ENCODE data around the gene CACNA1D.

Gene CACNA1D

DNA sequence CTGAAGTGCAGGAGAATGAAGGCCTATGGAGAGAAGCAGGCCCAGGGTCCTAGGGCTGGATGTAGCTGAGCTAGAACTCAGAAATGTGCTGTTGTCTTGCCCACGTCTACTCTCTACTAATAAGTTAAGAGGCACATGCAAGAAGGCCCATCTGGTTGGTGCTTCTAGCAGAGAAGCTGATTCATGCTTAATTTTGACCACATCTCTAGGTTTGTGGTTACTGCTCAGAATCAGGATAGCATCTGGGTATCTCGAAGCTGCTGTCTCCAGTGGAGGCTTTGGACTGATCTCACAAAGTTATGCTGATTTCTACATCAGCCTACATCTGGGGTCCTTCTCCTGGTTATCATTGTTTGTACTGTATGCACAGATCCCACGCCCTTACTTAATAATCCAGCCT is 87.3 kb downstream of the CACNA1D start:
- peak; percentile 80 for DNase-seq

GRCh38 chr3:53583161-53583690 is 88.8 kb downstream of the CACNA1D start:
- no peak for DNase-seq

DNA sequence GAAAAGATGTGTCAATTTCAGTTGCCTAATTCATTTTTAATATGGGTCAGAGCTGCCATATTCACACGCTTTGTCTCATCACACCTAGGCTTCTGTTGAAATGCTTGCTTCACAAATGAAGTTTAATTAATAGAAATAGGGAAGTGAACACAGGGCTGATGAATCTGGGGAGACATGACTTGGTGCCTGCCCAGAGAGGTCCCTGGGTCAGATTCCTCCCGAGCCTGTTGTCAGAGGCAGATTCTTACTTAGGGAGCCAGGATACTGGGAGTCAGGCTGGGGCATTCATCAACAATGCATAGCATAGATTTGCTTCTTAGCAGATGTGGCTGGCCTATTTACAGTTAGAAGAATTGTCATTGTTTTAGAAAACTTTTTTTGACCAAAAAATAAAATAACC is 90.6 kb downstream of the CACNA1D start:
- peak; percentile 4 for DNase-seq

DNA sequence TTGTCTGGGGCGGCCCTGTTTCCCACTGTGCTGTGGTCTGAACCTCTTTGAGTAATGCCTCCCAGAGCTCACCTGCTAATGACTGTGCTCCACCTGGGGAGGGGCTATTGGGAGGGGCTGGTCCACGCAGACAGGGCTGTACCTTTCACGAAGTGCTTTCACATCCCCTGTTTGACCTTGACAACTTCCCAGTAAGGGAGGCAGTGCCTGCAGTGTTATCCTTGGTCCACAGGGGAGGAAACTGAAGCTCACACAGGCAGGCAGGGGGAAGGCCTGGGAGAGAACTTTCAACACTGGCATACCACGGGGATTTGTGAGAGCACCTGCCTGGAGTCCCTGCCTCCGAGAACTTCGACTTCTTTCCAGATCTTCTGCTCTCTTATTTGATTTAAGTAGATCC is 91.2 kb downstream of the CACNA1D start:
- DNase-seq: no peak

DNA sequence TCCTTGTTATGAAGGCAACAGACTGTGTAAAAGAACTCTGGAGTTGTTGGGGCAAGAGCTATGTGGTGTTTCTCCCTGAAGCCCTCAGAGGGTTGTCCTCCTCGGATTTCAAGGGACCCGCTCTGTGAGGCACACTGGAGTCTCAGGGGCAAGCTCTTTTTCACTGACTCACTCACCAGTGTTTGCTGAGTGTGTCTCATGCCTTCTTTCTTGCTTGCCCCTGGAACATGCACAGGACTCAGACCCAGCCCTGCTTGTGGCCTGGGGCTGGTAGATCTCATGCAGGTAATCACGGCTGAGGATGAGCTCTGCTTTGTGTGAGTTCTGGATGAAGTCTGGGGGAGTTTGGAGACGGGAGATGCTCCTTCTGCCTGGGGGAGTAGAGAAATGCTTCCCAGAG is 93.7 kb downstream of the CACNA1D start:
- no peak for DNase-seq

- DNase-seq: no peak
Measured at GRCh38 chr3:53589201-53589600, 94.8 kb downstream of the CACNA1D start.

DNA sequence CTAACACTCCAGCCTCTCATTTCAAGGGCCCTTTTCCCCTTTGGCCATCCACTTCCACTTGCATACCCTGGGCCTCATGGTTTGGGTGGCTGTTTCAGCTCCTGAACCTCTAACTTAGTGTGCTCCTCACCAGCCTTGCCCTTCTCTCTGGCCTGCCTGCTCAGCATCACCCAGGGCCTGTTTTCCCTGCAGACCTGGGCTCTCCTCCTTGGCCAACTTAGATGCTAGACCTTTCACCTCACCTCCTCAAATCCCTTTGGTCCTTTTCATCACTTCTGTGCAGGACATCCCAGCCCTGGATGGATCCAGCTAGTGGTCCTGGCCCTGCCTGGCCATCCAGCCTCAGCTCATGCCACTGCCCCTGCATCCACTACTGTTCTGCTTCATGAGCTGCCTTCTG is 95.4 kb downstream of the CACNA1D start:
- DNase-seq: no peak

GRCh38 chr3:53590606-53591005 is 96.2 kb downstream of the CACNA1D start:
- DNase-seq: no peak

DNA sequence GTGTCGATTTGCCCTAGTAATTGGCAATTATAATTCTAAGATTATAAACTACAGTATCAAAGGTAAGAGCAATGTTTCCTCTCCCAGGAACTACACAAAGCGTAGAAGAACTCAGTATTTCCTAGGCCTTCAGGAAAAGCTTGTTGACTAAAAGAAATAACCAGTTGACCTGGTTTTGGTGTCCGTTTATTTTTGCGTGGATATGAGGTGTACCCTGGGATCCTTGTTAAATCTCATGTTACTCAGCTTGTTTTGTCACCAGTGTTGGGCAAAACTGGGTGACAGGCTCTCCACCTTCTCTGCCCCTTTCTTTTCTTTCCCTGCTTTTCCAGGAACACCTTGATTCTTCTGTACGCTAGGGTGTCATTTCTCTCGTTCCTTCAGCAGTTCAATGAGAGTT is 97.2 kb downstream of the CACNA1D start:
- no peak for DNase-seq

DNA sequence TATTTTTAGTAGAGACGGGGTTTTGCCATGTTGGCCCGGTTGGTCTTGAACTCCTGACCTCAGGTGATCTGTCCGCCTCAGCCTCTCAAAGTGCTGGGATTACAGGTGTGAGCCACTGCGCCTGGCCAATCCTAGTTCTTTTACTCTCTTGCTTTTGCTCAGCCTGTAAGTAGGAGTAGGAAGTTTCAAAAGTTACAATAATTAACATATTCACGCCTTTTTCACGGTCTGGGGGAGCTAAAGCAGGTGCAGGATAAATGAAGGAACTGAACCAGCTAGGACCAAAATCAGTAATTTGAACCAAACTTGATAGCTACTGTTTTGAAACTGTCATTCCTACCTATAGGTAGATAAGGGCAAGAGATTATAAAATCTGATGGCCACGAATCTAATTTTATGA is 98.5 kb downstream of the CACNA1D start:
- no peak for DNase-seq

DNA sequence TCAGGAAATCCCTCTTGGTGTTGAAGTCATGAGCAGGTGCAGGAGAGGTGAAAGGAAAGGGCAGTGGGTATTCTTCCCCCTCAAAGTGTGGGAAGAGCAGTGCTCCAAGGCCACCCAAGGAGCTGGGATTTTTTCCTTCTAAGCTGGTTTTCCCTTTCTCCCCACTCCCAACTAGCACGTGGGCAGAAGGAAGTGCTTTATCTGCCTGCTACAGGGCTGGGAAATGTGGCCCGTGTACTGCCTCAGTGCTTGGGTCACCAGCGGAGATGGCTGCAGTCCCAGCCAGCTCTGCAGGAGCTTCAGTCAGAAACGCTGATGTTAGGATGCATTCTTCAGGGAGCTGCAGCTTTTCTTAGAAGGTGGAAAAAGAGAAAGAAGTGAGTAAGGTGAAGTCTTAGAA is 99.2 kb downstream of the CACNA1D start:
- DNase-seq: no peak

GRCh38 chr3:53594276-53594675 is 99.9 kb downstream of the CACNA1D start:
- DNase-seq: no peak

DNA sequence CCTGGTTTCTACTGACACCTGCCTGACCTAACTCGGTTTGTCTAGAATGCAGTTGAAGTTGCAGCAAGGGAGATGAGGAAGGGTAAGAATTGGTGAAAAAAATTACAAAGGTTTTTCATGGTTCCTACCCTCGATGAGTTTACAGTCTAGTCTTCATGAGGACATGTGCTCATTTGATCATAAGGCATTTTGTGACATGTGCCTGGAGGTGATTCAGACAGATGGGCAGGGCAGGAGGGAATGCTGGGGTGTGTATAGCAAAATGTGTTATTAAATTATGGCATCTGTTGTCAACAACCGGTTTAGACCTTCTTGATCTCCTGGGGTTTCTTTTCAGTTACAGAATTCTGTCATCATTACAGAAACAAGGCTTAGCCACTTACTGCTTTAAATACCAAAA is 101.2 kb downstream of the CACNA1D start:
- no peak for DNase-seq

- DNase-seq: no peak
Measured at GRCh38 chr3:53597136-53597915, 102.9 kb downstream of the CACNA1D start.

- no peak for DNase-seq
Measured at GRCh38 chr3:53599771-53600170, 105.4 kb downstream of the CACNA1D start.

- no peak for DNase-seq
Measured at GRCh38 chr3:53602866-53603265, 108.5 kb downstream of the CACNA1D start.

- DNase-seq: no peak
Measured at GRCh38 chr3:53604232-53604631, 109.8 kb downstream of the CACNA1D start.

- DNase-seq: no peak
Measured at GRCh38 chr3:53606793-53607192, 112.4 kb downstream of the CACNA1D start.

GRCh38 chr3:53612508-53612907 is 118.1 kb downstream of the CACNA1D start:
- DNase-seq: no peak

DNA sequence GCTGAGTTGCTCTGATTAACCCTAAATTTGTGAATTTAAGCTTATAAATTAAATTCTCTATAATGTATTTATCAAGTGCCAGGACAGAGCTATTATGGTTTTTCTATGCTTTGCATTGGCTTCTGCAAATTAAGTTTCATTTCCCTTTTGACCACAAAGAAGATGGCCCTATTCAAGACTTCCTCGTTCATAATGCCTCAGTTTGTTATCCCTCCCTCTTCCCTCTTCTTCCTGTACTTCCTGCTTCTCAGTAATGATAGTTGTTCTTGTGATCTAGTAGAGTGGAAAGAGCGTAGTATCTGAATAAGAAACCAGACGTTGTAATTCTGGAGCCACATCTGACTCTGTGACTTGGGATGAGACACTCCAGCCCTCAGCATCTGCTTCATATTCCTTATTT is 118.7 kb downstream of the CACNA1D start:
- no peak for DNase-seq

DNA sequence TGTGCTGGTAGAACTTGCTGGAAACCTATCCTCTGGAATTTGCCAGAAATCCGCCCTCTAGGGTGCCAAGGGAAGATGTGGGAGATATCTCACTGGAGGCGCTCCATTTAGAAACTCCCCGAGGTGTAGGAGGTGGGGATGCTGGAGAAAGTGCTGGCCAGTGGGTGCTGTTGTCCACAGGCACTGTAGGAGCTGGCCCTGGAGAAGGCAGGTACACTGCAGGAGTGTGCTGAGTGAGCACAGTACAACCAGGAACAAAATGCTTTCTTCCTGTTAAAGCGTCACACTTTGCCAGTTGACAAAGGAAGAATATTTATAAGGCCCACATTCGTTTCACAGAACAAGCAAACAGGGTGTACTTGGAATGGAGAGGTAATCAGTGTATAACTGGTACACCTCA is 119.9 kb downstream of the CACNA1D start:
- DNase-seq: no peak

GRCh38 chr3:53616321-53616720 is 121.9 kb downstream of the CACNA1D start:
- no peak for DNase-seq

- no peak for DNase-seq
Measured at GRCh38 chr3:53616971-53617892, 122.8 kb downstream of the CACNA1D start.

Data from hematopoietic multipotent progenitor cell treated with erythropoietin and hydrocortisone succinate and interleukin-3 and kit ligand, for 6 days (in vitro differentiated cells).